SJSA1 (cell line): ENCODE results near the gene PPP1R9A. TPM values are rescaled to one million over a fixed set of nuclear protein-coding genes. Genes with fewer than 3 reads are reported as not detected.

Experiments used
- DNase-seq, 2 experiments: peaks; one replicate each; pipeline ENCODE4 v3.0.0-alpha.2; 2015 to 2020; ENCODE audit warnings: low spot score in 2 of 2, low read depth in 1 of 2
- H3K27ac ChIP-seq: fragments of 250-450 bp; sonication (Bioruptor Pico); 2 replicates; pipeline ENCODE4 v1.5.1; 2020; ENCODE audit warnings: mild to moderate bottlenecking, moderate library complexity
- H3K27me3 ChIP-seq: fragments of 250-450 bp; sonication (Bioruptor Pico); replicated peaks from 2 replicates; pipeline ENCODE4 v1.5.1; 2020; ENCODE audit warnings: mild to moderate bottlenecking, moderate library complexity
- H3K36me3 ChIP-seq: fragments of 250-450 bp; sonication (Bioruptor Pico); 2 replicates; pipeline ENCODE4 v1.5.1; 2020; ENCODE audit warnings: mild to moderate bottlenecking
- H3K4me1 ChIP-seq: fragments of 250-450 bp; sonication (Bioruptor Pico); replicated peaks from 2 replicates; pipeline ENCODE4 v1.6.1; 2021; ENCODE audit warnings: mild to moderate bottlenecking
- H3K4me3 ChIP-seq: fragments of 250-450 bp; sonication (Bioruptor Pico); 2 replicates; pipeline ENCODE4 v1.5.1; 2020; ENCODE audit warnings: mild to moderate bottlenecking
- H3K9me3 ChIP-seq: fragments of 250-450 bp; sonication (Bioruptor Pico); replicated peaks from 2 replicates; pipeline ENCODE4 v1.5.1; 2020; ENCODE audit warnings: mild to moderate bottlenecking
- total RNA-seq: library from RNA; depleted of rRNA; stranded (reverse); fragments of >200 nt; shearing (Covaris generic); gene quantifications from 2 replicates; pipeline ENCODE4 v1.2.3, GENCODE V29; 2014; rRNA removed

PPP1R9A gene
- total RNA-seq: not detected in 2 replicates

DNA sequence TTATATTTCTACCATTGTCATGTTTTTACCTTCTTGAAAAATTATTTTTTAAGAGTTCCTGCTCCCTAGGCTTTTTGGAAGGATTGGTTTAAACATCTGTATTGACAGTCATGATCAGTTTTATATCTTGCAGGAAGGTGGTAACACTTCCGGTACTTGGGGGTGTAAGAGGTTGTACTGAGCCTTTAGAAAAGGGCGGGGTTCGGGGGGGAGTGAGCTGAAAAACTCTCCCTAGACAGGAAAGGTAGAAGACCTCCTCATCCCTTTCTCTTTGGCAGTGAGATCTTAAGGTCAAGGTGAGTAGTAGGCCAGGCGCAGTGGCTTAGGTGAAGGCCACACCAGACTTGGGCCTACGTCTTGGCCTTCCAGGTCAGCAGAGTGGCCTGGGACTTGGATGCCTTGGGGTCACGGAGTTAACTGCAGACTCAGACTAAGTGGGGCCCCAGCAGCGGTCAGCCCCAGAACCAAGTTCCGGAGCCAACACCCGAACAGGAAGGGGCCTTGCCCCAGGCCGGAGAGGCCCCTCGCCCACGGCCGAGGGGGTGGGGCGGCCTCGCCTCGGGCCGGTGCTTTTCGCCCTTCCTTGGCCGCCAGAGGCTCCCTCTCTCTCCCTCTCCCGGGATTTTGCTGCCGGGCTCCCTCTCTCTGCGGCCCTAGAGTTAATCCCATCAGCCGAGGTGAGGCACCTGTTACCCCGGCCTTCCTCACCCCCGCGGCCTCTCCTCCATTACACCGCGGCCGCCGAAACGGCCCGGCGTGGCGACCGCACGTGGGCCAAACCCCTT is at the start of gene PPP1R9A:
Gene PPP1R9A (plus strand): TSS at position 569 of the 785 bp plus-strand sequence. CDS start 2,520 bp downstream, outside the sequence.
- Histone ChIP-seq H3K4me3 (peak within 1 kb of the TSS; percentile 17; the same call in 1 of the 2 replicates), H3K27me3 (peaks cover 59% of the 10 kb centered on the region), H3K36me3 (no peaks in the 10 kb centered on the region), H3K27ac (no peak within 1 kb of the TSS), H3K4me1 (no peaks in the 10 kb centered on the region; the same call in 1 of the 2 replicates), H3K9me3 (no peaks in the 10 kb centered on the region)
- no peak for DNase-seq

- Histone ChIP-seq H3K9me3 (no peaks in the 10 kb centered on the region), H3K27ac (no peak overlapping the region), H3K4me3 (no peak overlapping the region), H3K27me3 (no peaks in the 10 kb centered on the region), H3K36me3 (no peaks in the 10 kb centered on the region), H3K4me1 (peaks cover 6% of the 10 kb centered on the region)
- DNase-seq: no peak
Observed at GRCh38 chr7:94871132-94871531, 36.3 kb upstream of the PPP1R9A start.

GRCh38 chr7:94873239-94873638 is 34.2 kb upstream of the PPP1R9A start:
- no peak for DNase-seq
- no peaks in the 10 kb centered on the region for H3K36me3 ChIP-seq
- no peaks in the 10 kb centered on the region for H3K27me3 ChIP-seq
- no peak overlapping the region for H3K27ac ChIP-seq
- H3K4me3 ChIP-seq: no peak overlapping the region
- peaks cover 6% of the 10 kb centered on the region for H3K4me1 ChIP-seq
- no peaks in the 10 kb centered on the region for H3K9me3 ChIP-seq

- no peak overlapping the region for H3K27ac ChIP-seq
- DNase-seq: peak in 1 of 2 experiments; percentile 8
- H3K27me3 ChIP-seq: no peaks in the 10 kb centered on the region
- no peaks in the 10 kb centered on the region for H3K9me3 ChIP-seq
- H3K4me3 ChIP-seq: no peak overlapping the region
- peaks cover 6% of the 10 kb centered on the region for H3K4me1 ChIP-seq
- H3K36me3 ChIP-seq: no peaks in the 10 kb centered on the region
Observed at GRCh38 chr7:94874036-94874785, 33.2 kb upstream of the PPP1R9A start.

DNA sequence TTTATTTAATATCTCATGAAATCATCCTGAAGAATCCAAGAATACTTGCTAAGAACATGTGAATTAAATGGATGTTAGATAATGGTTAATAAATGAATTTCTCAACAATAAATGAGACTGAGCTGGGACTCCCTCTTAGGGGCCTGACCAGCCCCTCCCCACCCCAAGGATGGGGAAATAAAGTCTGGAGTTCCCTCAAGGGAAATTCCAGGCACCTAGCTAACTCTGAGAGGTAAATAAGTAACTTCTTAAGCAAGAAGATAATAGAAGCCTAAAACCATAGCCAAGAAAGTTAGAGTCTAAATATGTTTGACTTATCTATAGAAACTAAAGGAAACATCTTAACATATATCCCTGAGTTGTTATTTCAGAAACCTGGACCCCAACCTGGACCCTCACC is 32.2 kb upstream of the PPP1R9A start:
- Histone ChIP-seq H3K27me3 (no peaks in the 10 kb centered on the region), H3K4me1 (peaks cover 6% of the 10 kb centered on the region), H3K4me3 (no peak overlapping the region), H3K9me3 (no peaks in the 10 kb centered on the region), H3K27ac (no peak overlapping the region), H3K36me3 (no peaks in the 10 kb centered on the region)
- no peak for DNase-seq

GRCh38 chr7:94877731-94878670 is 29.4 kb upstream of the PPP1R9A start:
- Histone ChIP-seq H3K27me3 (no peaks in the 10 kb centered on the region), H3K36me3 (no peaks in the 10 kb centered on the region), H3K4me1 (peaks cover 6% of the 10 kb centered on the region), H3K4me3 (no peak overlapping the region), H3K9me3 (no peaks in the 10 kb centered on the region), H3K27ac (no peak overlapping the region)
- no peak for DNase-seq

- Histone ChIP-seq H3K27ac (no peak overlapping the region), H3K9me3 (no peaks in the 10 kb centered on the region), H3K4me1 (no peaks in the 10 kb centered on the region), H3K4me3 (no peak overlapping the region), H3K27me3 (no peaks in the 10 kb centered on the region), H3K36me3 (no peaks in the 10 kb centered on the region)
- no peak for DNase-seq
Observed at GRCh38 chr7:94882891-94883290, 24.5 kb upstream of the PPP1R9A start.

DNA sequence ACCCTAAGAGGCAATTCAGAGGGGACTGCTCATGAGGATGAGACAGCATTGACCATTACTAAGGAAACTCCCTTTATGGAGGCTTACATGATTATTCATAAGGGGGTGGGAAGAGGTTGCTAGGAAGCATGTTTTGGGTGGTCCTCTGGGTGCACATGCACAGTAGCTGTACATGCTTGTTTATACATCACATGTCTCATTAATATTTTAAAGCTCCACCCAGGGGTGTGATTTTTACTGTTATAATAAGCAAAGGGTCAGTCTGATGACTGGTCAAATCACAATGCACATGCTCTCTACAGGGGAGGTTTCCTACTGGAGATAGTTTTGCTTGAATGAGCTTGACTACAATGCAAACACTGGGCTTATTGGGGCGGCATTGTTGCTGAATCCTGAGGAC is 23.8 kb upstream of the PPP1R9A start:
- Histone ChIP-seq H3K4me3 (no peak overlapping the region), H3K27me3 (no peaks in the 10 kb centered on the region), H3K9me3 (no peaks in the 10 kb centered on the region), H3K27ac (no peak overlapping the region), H3K36me3 (no peaks in the 10 kb centered on the region), H3K4me1 (no peaks in the 10 kb centered on the region)
- DNase-seq: no peak

DNA sequence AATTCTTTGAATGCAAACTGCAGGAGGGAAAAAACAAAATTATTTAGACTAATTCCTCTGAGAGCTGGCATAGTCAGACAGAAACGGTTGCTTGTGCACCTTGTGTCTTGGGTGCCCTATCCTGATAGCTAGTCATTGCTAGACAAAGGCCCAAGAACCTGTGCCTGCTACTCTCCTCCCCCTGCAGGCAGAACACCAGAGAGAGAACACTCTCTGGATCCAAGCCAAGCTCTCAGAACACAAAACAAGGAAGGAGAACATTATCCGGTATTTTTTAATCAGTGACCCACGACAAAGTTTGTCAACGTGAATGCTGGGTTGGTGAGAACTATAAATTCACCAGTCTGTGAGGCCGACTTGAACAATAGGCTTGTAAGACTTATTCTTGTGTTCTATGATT is 18.8 kb upstream of the PPP1R9A start:
- no peak for DNase-seq
- Histone ChIP-seq H3K4me1 (no peaks in the 10 kb centered on the region), H3K36me3 (no peaks in the 10 kb centered on the region), H3K27me3 (no peaks in the 10 kb centered on the region), H3K9me3 (no peaks in the 10 kb centered on the region), H3K27ac (no peak overlapping the region), H3K4me3 (no peak overlapping the region)

GRCh38 chr7:94888995-94889523 is 18.3 kb upstream of the PPP1R9A start:
- no peak overlapping the region for H3K4me3 ChIP-seq
- no peaks in the 10 kb centered on the region for H3K9me3 ChIP-seq
- H3K36me3 ChIP-seq: no peaks in the 10 kb centered on the region
- H3K27ac ChIP-seq: no peak overlapping the region
- no peak for DNase-seq
- H3K4me1 ChIP-seq: no peaks in the 10 kb centered on the region
- H3K27me3 ChIP-seq: no peaks in the 10 kb centered on the region

DNA sequence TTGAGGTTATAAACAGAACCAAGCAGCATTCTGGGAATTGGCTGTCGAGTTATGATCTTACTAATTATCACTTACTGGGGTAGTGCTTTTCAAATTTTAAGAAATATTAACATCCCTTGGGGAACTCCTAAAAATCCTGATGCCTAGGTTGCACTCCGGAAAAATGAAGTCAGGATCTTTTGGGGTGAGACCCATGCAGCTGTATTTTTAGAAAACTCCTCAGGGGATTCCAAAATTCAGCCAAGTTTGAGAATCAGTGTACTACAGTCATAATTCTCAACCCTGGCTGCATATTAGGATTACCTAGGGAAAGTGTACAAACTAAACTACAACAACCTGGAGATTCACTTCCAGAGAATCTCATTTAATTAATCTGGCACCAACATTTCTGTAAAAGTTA is 17.2 kb upstream of the PPP1R9A start:
- Histone ChIP-seq H3K4me3 (no peak overlapping the region), H3K27me3 (no peaks in the 10 kb centered on the region), H3K4me1 (no peaks in the 10 kb centered on the region), H3K9me3 (no peaks in the 10 kb centered on the region), H3K36me3 (no peaks in the 10 kb centered on the region), H3K27ac (no peak overlapping the region)
- no peak for DNase-seq

GRCh38 chr7:94893661-94894060 is 13.7 kb upstream of the PPP1R9A start:
- no peaks in the 10 kb centered on the region for H3K36me3 ChIP-seq

GRCh38 chr7:94897541-94897940 is 9.9 kb upstream of the PPP1R9A start:
- Histone ChIP-seq H3K9me3 (no peaks in the 10 kb centered on the region), H3K27ac (no peak overlapping the region), H3K4me1 (no peaks in the 10 kb centered on the region), H3K4me3 (no peak overlapping the region), H3K27me3 (0 out of 2 replicates have a peak, but pooled peaks cover 6% of the 10 kb centered on the region), H3K36me3 (no peaks in the 10 kb centered on the region)
- no peak for DNase-seq

More at GRCh38 chr7:94893661-94894060, 13.7 kb upstream of the PPP1R9A start:
- Histone ChIP-seq H3K27me3 (0 out of 2 replicates have a peak, but pooled peaks cover 3% of the 10 kb centered on the region), H3K4me3 (no peak overlapping the region), H3K27ac (no peak overlapping the region), H3K4me1 (no peaks in the 10 kb centered on the region), H3K9me3 (no peaks in the 10 kb centered on the region)
- no peak for DNase-seq
